ENCODE data around the gene ARHGAP45. TPM values are rescaled to one million over a fixed set of nuclear protein-coding genes. Genes with fewer than 3 reads are reported as not detected.

Gene ARHGAP45
- total and polyA plus RNA-seq, 9 of the 15 experiments (the other 6 are each of a cell fraction or from before 2014, with no cell fraction given), result 0.08 to 22.1 (median 4.2) TPM

GRCh38 chr19:1025960-1026782 lies 40.8 kb upstream of the ARHGAP45 start, which contains the start of gene CNN2 (continued):
- TF ChIP-seq FOXJ3 (CRISPR knock-in tag; IDR thresholded peaks at IDR 0.05) (no peak), ZNF609 (CRISPR knock-in tag; IDR thresholded peaks at IDR 0.05; ENCODE audit: borderline replicate concordance) (no peak), CBX1 (IDR thresholded peaks at IDR 0.05; ENCODE audit: low read depth) (no peak), ZNF79 (CRISPR knock-in tag; IDR thresholded peaks at IDR 0.05; ENCODE audit: low read depth) (no peak), MAZ (CRISPR knock-in tag; conservative IDR thresholded peaks at IDR 0.05 in 1 of 2, IDR thresholded peaks at IDR 0.05 in 1 of 2) (peak; percentile 21 to 31; a peak in 3 of 4 replicates), HMBOX1 (IDR thresholded peaks at IDR 0.05) (no peak), MAFK (IDR thresholded peaks at IDR 0.05; ENCODE audit: low read length) (no peak), PHF8 (IDR thresholded peaks at IDR 0.05; ENCODE audit: borderline replicate concordance, low read length) (peak; percentile 64; the same call in 1 of the 2 replicates), ZNF76 (CRISPR knock-in tag; IDR thresholded peaks at IDR 0.05; ENCODE audit: borderline replicate concordance) (no peak), NR3C1 (CRISPR knock-in tag; IDR thresholded peaks at IDR 0.05) (no peak), TBP (optimal IDR thresholded peaks at IDR 0.05; ENCODE audit: low read depth, low read length) (peak; percentile 6), ZNF347 (CRISPR knock-in tag; IDR thresholded peaks at IDR 0.05; ENCODE audit: low read depth) (no peak), SRF (CRISPR knock-in tag; IDR thresholded peaks at IDR 0.05) (peak; percentile 97 to 98), ZNF551 (CRISPR knock-in tag; IDR thresholded peaks at IDR 0.05) (no peak), ZNF316 (IDR thresholded peaks at IDR 0.05) (no peak), ZNF263 (CRISPR knock-in tag; IDR thresholded peaks at IDR 0.05; ENCODE audit: borderline replicate concordance) (0 out of 2 replicates have a peak, but pooled peaks have one; percentile 67), EHMT2 (IDR thresholded peaks at IDR 0.05) (no peak), LARP7 (IDR thresholded peaks at IDR 0.05) (no peak), SMAD3 (CRISPR knock-in tag; conservative IDR thresholded peaks at IDR 0.05) (no peak), CBX5 (IDR thresholded peaks at IDR 0.05; ENCODE audit: borderline replicate concordance, low read depth) (no peak), TAF9B (IDR thresholded peaks at IDR 0.05; ENCODE audit: partially characterized antibody) (no peak), NRF1 (conservative IDR thresholded peaks at IDR 0.05 in 1 of 2, IDR thresholded peaks at IDR 0.05 in 1 of 2) (peak in 1 of 2 experiments; percentile 61; a peak in 2 of 4 replicates), BRCA1 (IDR thresholded peaks at IDR 0.05) (no peak), BRCA1 (CRISPR knock-in tag; IDR thresholded peaks at IDR 0.05) (no peak), RBM34 (IDR thresholded peaks at IDR 0.05; ENCODE audit: borderline replicate concordance, insufficient read depth, low read length) (no peak)
